Fibroblast of skin of left biceps (primary cell): Measurements from ENCODE around the gene PLOD3.

Source experiments
- DNase-seq, 2 experiments: peaks; one replicate each; pipeline ENCODE4 v3.0.0-alpha.2; 2013; ENCODE audit warnings: low read depth in 2 of 2

PLOD3 gene

GRCh38 chr7:101164071-101164840 is 53.1 kb downstream of the PLOD3 start:
- DNase-seq: no peak

DNA sequence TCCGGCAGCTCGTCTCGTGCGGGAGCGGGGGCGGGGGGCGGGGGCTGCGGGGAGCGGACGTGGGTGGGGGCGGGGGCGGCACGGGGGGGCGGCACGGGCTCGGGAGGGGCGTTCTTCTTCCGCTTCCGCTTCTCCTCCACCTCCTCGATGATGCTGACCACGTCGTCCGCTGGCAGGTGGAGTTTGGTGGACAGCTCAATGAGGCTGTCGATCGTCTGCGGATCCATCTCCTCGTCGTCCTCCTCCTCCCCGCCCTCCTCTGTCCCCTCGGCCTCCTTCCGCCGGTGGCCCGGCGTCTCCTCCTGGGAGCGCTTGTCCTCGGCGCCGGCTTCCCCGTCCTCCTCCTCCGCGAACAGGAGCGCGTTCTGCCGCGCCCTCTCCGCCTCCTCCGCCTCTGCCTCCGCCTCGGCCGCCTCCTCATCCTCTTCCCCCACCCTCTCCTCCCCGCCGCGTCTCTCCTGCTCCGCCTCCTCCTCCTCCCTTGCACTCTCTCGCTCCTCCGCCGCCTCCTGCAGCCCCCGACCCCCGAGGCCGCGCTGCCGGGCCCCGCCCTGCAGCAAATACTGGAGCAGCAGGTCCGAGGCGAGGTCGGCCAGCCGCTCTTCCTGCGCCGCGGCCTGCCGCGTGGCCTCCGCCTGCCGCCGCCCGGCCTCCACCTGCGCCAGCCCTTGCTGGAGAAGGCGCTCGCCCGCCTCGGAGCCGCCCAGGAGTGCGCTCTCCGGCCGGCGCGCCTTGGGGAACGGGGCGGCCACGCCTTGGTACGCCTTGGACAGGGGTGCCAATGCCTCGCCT is 53.9 kb downstream of the PLOD3 start:
- DNase-seq: no peak

GRCh38 chr7:101162551-101163278 is 54.7 kb downstream of the PLOD3 start:
- DNase-seq: no peak

- DNase-seq: no peak
Observed at GRCh38 chr7:101161692-101162471, 55.5 kb downstream of the PLOD3 start.

DNA sequence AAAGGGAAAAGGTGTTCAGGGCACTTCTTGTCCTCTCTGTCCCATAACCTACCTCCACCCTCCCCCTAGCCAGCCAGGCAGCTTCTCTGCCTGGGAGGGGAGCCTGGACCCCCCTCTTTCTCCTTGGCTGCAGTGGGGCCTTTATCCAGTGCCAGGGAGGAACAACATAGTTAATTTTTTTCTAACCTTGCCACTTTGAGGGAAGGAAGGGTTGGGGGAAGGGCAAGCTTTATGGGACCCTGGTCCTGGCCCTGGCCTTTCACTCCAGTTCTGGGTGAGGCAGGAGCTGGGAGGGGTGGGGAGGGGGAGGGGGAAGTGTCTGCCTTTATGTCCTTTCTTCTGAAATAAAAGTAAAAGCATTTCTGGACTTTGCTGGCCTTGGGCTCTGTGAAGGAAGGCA is 56.5 kb downstream of the PLOD3 start:
- DNase-seq: no peak

DNA sequence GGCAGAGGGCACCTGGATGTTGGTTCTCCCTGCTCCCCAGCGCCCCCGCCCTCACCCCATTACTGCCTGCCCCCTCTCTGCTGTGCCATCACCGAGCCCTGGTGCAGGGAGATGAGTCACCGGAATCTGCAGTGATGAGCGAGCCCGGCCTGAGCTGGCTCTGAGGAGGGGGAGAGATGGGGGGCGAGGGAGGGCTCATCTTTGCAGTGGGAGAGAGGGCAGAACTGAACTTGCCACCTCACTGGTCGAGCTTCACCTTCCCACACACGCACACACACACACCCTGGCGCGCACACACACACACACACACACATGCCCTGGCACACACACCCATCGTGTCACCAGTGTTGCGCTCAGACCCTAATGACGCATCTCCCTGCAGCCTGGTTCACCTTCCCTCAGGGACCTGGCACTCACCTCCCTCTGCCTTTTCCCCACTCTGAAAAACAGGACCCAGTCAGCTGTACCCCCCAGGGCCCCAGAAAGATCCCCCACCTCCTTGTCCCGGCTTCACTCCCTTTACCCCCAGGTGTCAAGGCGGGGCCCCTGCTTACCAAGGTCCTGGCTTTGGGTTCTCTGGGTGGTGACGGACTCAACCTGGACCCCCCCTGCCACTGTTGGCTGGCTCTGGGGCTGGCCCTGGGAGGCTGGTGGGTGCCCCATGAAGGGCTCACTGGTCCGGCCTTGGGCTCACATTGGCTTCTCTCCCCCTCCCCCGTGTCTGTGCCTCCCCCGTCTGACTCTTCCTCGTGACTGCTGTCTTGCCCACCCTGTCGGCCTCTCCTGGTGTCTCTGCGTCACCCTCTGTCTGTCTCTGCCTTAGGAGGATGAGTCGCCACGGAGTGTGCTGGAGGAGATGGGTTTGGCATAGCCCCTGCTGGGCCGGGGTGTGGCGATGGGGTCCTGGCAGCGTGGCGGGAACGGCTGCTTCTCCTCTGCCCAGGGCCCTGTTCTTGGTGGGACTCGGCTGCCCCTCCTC is 57.4 kb downstream of the PLOD3 start:
- DNase-seq: no peak

DNA sequence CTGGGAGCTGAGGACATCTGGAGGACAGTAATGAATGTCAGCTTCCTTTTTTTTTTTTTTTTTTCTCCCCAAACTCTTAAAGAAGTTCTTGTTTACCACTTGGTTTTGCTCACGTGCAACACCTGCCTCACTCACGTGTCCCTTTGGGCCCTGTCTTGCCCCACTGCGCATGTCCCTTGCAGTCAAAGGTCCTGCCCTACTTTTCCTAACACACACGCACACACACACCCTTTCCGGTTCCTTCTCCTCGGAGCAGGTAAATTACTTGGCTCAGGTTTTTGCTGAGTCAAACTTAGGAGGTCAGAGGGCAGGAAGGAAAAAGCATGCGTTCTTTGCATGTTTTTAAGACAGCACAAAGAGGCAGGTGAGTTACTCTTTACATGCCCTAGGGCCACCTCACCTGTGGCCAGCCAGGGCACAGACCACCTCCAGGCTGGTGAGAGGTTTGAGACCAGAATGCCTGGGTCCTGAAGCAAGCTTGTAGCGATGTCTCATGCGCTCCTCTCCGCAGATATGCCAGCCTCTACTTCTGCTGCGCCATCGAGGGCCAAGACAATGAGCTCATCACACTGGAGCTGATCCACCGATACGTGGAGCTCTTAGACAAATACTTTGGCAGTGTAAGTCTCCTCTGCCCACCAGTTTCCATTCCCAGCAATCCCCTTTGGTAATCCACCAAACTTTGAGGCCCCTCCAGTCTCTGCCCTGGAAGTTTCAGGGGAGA is 60.4 kb downstream of the PLOD3 start:
- no peak for DNase-seq

GRCh38 chr7:101156277-101156676 is 61.1 kb downstream of the PLOD3 start:
- DNase-seq: no peak
